Measurements from ENCODE around the gene KIN. TPM values are rescaled to one million over a fixed set of nuclear protein-coding genes. Genes with fewer than 3 reads are reported as not detected.
"Not testable (repeated sequence)": the region's sequence is repeated elsewhere in the genome, so short reads cannot be mapped to it uniquely, and the experiment has no call there.

The KIN gene
- total and polyA plus RNA-seq, 8 donors, result 4.1 to 51.9 (median 10.5) TPM

DNA sequence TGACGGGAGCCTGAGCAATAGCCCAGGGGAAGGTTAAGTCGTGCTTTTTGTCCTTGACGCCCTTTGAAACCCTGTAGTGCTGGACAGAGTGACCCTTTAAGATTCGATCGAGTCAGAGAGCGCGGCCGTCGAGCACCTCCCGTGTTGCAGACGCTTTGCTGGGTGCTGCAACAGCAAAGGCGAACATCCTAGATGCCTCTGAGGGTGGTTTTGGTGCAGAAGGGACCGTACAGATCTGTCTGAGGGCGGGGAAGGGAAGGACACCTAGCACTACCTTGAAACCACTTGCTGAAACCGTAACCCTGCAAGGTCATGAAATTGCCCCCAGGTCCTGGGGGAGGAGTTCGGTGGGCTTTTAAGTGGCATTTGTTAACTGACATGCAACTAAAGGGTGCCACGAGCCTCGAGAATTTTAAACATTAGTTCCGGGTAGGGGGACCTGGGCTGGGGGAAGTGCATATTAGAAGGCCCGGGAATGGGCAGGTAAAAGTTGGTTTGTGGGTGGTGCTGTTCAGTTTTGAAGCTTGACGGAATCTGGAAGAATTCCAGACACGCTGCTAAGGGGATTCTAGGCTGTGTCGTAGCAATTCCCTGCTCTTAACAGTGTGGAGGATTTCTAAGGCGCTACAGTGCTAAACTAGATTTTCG lies 970 bp upstream of the KIN start:
- TF ChIP-seq EP300 (IDR thresholded peaks at IDR 0.05) (no peak), POLR2A (IDR thresholded peaks at IDR 0.05) (no peak), POLR2AphosphoS5 (IDR thresholded peaks at IDR 0.05) (no peak)
- TF ChIP-seq, protein P1, sequence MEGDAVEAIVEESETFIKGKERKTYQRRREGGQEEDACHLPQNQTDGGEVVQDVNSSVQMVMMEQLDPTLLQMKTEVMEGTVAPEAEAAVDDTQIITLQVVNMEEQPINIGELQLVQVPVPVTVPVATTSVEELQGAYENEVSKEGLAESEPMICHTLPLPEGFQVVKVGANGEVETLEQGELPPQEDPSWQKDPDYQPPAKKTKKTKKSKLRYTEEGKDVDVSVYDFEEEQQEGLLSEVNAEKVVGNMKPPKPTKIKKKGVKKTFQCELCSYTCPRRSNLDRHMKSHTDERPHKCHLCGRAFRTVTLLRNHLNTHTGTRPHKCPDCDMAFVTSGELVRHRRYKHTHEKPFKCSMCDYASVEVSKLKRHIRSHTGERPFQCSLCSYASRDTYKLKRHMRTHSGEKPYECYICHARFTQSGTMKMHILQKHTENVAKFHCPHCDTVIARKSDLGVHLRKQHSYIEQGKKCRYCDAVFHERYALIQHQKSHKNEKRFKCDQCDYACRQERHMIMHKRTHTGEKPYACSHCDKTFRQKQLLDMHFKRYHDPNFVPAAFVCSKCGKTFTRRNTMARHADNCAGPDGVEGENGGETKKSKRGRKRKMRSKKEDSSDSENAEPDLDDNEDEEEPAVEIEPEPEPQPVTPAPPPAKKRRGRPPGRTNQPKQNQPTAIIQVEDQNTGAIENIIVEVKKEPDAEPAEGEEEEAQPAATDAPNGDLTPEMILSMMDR (IDR thresholded peaks at IDR 0.05), result no peak
- H3K4me3 ChIP-seq, result peak overlapping the region; percentile 79 to 97 (median 88)
- H3K4me1 ChIP-seq, result peaks cover 21 to 86% (median 73%) of the 10 kb centered on the region in 4 donors
- no peaks in the 10 kb centered on the region for H3K27me3 ChIP-seq
- H3K27ac ChIP-seq, result peak overlapping the region; percentile 77 to 94 (median 90)
- WGBS, 5 donors, result 2 to 4% (median 2%) methylated on average over 14 to 25 of the region's 25 CpGs
- DNase-seq, result peak in 1 of 2 donors; percentile 62
- intact Hi-C loops (cut with DNase I; ENCODE audit: low total_unique reads), result no loop called here
- H3K36me3 ChIP-seq, result peaks cover 0 to 16% (median 7%) of the 10 kb centered on the region in 4 donors
- H3K9me3 ChIP-seq, result no peaks in the 10 kb centered on the region

DNA sequence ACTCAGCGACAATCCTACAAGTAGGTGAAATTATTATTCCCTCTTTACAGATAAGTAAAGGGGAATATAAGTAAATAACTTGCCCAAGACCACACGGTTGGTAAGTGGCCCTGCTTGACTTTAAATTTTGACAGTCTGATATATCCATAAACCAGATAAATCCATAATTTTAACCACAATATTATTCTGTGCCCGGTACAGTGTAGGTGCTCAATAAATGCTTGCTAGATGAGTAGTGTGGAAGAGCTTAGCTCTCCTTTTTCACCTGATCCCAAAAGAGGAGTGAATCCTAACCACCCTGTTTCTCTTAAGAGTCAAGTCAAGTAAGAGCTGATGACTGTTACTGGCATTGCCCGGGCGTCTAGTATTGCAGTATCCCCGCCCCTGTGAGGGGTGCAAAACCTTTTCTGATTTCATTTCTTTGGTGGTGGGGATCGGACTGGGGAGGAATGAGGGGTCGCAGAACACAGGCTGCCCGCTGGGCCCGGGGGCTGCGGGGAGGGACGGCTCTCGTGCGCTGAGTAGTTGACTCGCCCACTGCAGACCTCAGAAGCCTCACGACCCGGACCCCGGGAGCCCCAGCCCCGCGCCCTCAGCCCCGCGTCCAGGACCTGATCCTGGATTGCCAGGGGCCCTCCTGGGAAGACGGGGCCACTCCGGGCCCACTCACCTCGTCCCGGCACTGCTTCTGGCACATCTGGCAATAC lies 490 bp downstream of the KIN start:
- peaks cover 0 to 9% (median 4%) of the 10 kb centered on the region in 4 donors for H3K36me3 ChIP-seq
- no peaks in the 10 kb centered on the region for H3K27me3 ChIP-seq
- peaks cover 16 to 71% (median 63%) of the 10 kb centered on the region in 4 donors for H3K4me1 ChIP-seq
- peak overlapping the region; percentile 59 to 94 (median 90) for H3K27ac ChIP-seq
- intact Hi-C loops (cut with DNase I; ENCODE audit: low total_unique reads), result no loop called here
- peak overlapping the region; percentile 79 to 97 (median 88) for H3K4me3 ChIP-seq
- 1 to 4% (median 3%) methylated on average over 16 to 26 of the region's 26 CpGs for WGBS, 5 donors
- no peak for TF ChIP-seq EP300 (IDR thresholded peaks at IDR 0.05)
- no peak for TF ChIP-seq POLR2A (IDR thresholded peaks at IDR 0.05)
- TF ChIP-seq, protein P1 (IDR thresholded peaks at IDR 0.05), result no peak
- TF ChIP-seq POLR2AphosphoS5 (IDR thresholded peaks at IDR 0.05), result no peak
- DNase-seq, result no peak
- no peaks in the 10 kb centered on the region for H3K9me3 ChIP-seq

DNA sequence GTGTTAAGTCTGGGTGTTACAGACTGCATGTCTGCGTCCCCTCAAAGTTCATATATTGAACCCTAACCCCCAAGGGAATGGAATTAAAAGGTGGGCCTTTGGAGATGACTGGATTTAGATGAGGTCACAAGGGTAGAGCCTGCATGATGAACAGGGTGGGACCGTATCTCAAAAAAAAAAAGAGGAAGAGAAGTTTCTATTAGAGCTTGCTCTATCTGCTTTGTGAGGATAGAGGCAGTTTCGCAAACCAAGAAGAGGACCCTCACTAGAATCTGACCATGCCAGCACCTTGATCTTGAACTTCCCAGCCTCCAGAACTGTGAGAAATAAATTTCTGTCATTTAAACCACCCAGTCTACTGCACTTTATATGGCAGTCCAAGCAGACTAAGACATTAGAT lies 1.4 kb downstream of the KIN start:
- no peak for DNase-seq
- no peak for TF ChIP-seq POLR2A (IDR thresholded peaks at IDR 0.05)
- TF ChIP-seq POLR2AphosphoS5 (IDR thresholded peaks at IDR 0.05), result no peak
- TF ChIP-seq EP300 (IDR thresholded peaks at IDR 0.05), result no peak
- TF ChIP-seq, protein P1 (IDR thresholded peaks at IDR 0.05), result no peak

DNA sequence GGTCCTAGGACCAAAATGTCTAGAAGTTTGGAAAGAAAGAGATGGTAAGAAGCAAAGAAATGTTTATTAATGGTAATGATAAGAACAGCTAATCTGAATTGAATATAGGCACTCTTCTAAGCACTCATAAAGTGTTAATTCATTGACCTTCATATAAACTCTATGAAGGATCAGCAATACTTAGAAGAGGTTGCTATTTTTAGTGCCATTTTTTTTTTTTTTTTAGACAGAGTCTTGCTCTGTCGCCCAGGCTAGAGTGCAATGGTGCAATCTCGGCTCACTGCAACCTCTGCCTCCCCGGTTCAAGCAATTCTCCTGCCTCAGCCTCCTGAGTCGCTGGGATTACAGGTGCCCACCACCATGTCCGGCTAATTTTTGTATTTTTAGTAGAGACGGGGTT lies 5.6 kb downstream of the KIN start:
- Histone ChIP-seq H3K36me3 (peaks cover 27 to 54% (median 51%) of the 10 kb centered on the region in 4 donors), H3K4me1 (peaks cover 6 to 32% (median 30%) of the 10 kb centered on the region in 4 donors)
- 90 to 93% (median 91%) methylated on average over 6 of the region's 6 CpGs for WGBS, 5 donors
- DNase-seq; H3K27ac ChIP-seq; H3K27me3 ChIP-seq; H3K4me3 ChIP-seq; intact Hi-C loops (cut with DNase I; ENCODE audit: low total_unique reads); H3K9me3 ChIP-seq: not testable (repeated sequence)

More for the DNA sequence above, 1.4 kb downstream of the KIN start:
- intact Hi-C loops (cut with DNase I; ENCODE audit: low total_unique reads), result no loop called here
- 72 to 85% (median 84%) methylated on average over 3 of the region's 3 CpGs for WGBS, 5 donors
- Histone ChIP-seq H3K27ac (no peak overlapping the region), H3K36me3 (peaks cover 0 to 15% (median 12%) of the 10 kb centered on the region in 4 donors), H3K4me3 (peak overlapping the region in 2 of 4 donors; percentile 79 to 97), H3K9me3 (no peaks in the 10 kb centered on the region), H3K27me3 (no peaks in the 10 kb centered on the region), H3K4me1 (peaks cover 14 to 63% (median 57%) of the 10 kb centered on the region in 4 donors)
